ENCODE measurements around the gene LRP10.
"Not testable (repeated sequence)": the region's sequence is repeated elsewhere in the genome, so short reads cannot be mapped to it uniquely, and the experiment has no call there.

- not testable (repeated sequence) for TF ChIP-seq CTCF, EP300 (IDR thresholded peaks at IDR 0.05)
Measured at GRCh38 chr14:22854296-22854695, 17.2 kb upstream of the LRP10 start.
